Calu3 (cell line): ENCODE data around the gene MAD1L1. TPM values are rescaled to one million over a fixed set of nuclear protein-coding genes. Genes with fewer than 3 reads are reported as not detected.

Experiments used
- BruUV-seq: library from RNA; stranded (reverse); fragments of 400-500 nt; replicated peaks from 2 replicates; lab custom pipeline; 2021; lab: Mats Ljungman, UMichigan
- CTCF ChIA-PET: fragments of 300-600 bp; sonication (Branson Sonifier 250); formaldehyde crosslinking; loops from one replicate; lab custom pipeline; 2022; ENCODE audit warnings: antibody characterized with exemption; lab: Charles Lee
- DNase-seq: peaks from one replicate; pipeline ENCODE4 v3.0.0; 2022
- H3K27ac Mint-ChIP-seq: one replicate; pipeline ENCODE4 v1.8.0; 2022; ENCODE audit warnings: mixed read lengths; ENCODE audit not compliant: unreplicated experiment
- H3K27me3 Mint-ChIP-seq: one replicate; pipeline ENCODE4 v1.8.0; 2022; ENCODE audit warnings: mixed read lengths; ENCODE audit not compliant: unreplicated experiment
- H3K36me3 Mint-ChIP-seq: one replicate; pipeline ENCODE4 v1.8.0; 2022; ENCODE audit warnings: mild to moderate bottlenecking, moderate library complexity, mixed read lengths; ENCODE audit not compliant: insufficient read depth, unreplicated experiment
- H3K4me1 Mint-ChIP-seq: one replicate; pipeline ENCODE4 v1.8.0; 2022; ENCODE audit warnings: mild to moderate bottlenecking, low read depth, mixed read lengths; ENCODE audit not compliant: unreplicated experiment
- H3K4me3 Mint-ChIP-seq: one replicate; pipeline ENCODE4 v1.8.0; 2022; ENCODE audit warnings: mild to moderate bottlenecking, low read depth, moderate library complexity, mixed read lengths; ENCODE audit not compliant: unreplicated experiment
- H3K9me3 Mint-ChIP-seq: one replicate; pipeline ENCODE4 v1.8.0; 2022; ENCODE audit warnings: low read depth, mixed read lengths; ENCODE audit not compliant: unreplicated experiment
- CTCF ChIP-seq: fragments of 200-600 bp; IDR thresholded peaks from one replicate; pipeline ENCODE4 v1.8.0; 2022; ENCODE audit warnings: antibody characterized with exemption; ENCODE audit not compliant: unreplicated experiment
- intact Hi-C: fragments of 100-400 bp; cut with micrococcal nuclease; formaldehyde crosslinking; loops from one replicate; pipeline ENCODE4 v1.10.0; 2022; ENCODE audit not compliant: unreplicated experiment
- total RNA-seq: library from RNA; stranded (reverse); gene quantifications from 2 replicates; pipeline ENCODE4 v1.2.3, GENCODE V29; 2022

Gene MAD1L1
- total RNA-seq, 1 experiment from 2014 or later = 86.0 TPM

GRCh38 chr7:2092279-2092678, 140.5 kb downstream of the MAD1L1 start:
- no TSS peak for BruUV-seq
- DNase-seq = no peak
- no peaks in the 10 kb centered on the region for H3K36me3 Mint-ChIP-seq
- CTCF ChIA-PET = no interaction called here
- no peak overlapping the region for H3K4me3 Mint-ChIP-seq
- no peak overlapping the region for H3K27ac Mint-ChIP-seq
- TF ChIP-seq CTCF = no peak
- intact Hi-C loops = no loop called here
- no peaks in the 10 kb centered on the region for H3K9me3 Mint-ChIP-seq
- H3K27me3 Mint-ChIP-seq = no peaks in the 10 kb centered on the region
- no peaks in the 10 kb centered on the region for H3K4me1 Mint-ChIP-seq

- no peak for TF ChIP-seq CTCF
- no TSS peak for BruUV-seq
- DNase-seq = no peak
- H3K9me3 Mint-ChIP-seq = no peaks in the 10 kb centered on the region
- no peak overlapping the region for H3K27ac Mint-ChIP-seq
- CTCF ChIA-PET = no interaction called here
- no peaks in the 10 kb centered on the region for H3K36me3 Mint-ChIP-seq
- H3K4me1 Mint-ChIP-seq = no peaks in the 10 kb centered on the region
- no peak overlapping the region for H3K4me3 Mint-ChIP-seq
- intact Hi-C loops = no loop called here
- no peaks in the 10 kb centered on the region for H3K27me3 Mint-ChIP-seq
Measured at GRCh38 chr7:2090526-2091520, 141.9 kb downstream of the MAD1L1 start.

- BruUV-seq = no TSS peak
- H3K36me3 Mint-ChIP-seq = no peaks in the 10 kb centered on the region
- intact Hi-C loops = no loop called here
- no peaks in the 10 kb centered on the region for H3K27me3 Mint-ChIP-seq
- no peaks in the 10 kb centered on the region for H3K9me3 Mint-ChIP-seq
- no peak overlapping the region for H3K4me3 Mint-ChIP-seq
- TF ChIP-seq CTCF = no peak
- CTCF ChIA-PET = no interaction called here
- no peaks in the 10 kb centered on the region for H3K4me1 Mint-ChIP-seq
- no peak for DNase-seq
- H3K27ac Mint-ChIP-seq = no peak overlapping the region
Measured at GRCh38 chr7:2088801-2089200, 143.9 kb downstream of the MAD1L1 start.

GRCh38 chr7:2087744-2088143, 145.0 kb downstream of the MAD1L1 start:
- DNase-seq = no peak
- no peaks in the 10 kb centered on the region for H3K9me3 Mint-ChIP-seq
- H3K4me3 Mint-ChIP-seq = no peak overlapping the region
- intact Hi-C loops = no loop called here
- CTCF ChIA-PET = no interaction called here
- no peak for TF ChIP-seq CTCF
- no peaks in the 10 kb centered on the region for H3K36me3 Mint-ChIP-seq
- no peaks in the 10 kb centered on the region for H3K27me3 Mint-ChIP-seq
- no peaks in the 10 kb centered on the region for H3K4me1 Mint-ChIP-seq
- no peak overlapping the region for H3K27ac Mint-ChIP-seq
- BruUV-seq = no TSS peak
